CD4-positive, alpha-beta T cell (primary cell): ENCODE data around the gene TMA7. TPM values are rescaled to one million over a fixed set of nuclear protein-coding genes. Genes with fewer than 3 reads are reported as not detected.

Experiments used
- ATAC-seq: fragments of 200-7000 bp; cut with Tn5 transposase; one replicate; pipeline ENCODE4 v1.10.0; 2022; ENCODE audit warnings: mild to moderate bottlenecking; ENCODE audit not compliant: poor library complexity
- CTCF ChIA-PET: fragments of 350-600 bp; sonication (Branson Sonifier 250); formaldehyde crosslinking; loops from one replicate; lab custom pipeline; 2021; ENCODE audit warnings: antibody characterized with exemption, inconsistent platforms; lab: Charles Lee
- POLR2A ChIA-PET: fragments of 350-600 bp; sonication (Branson Sonifier 250); formaldehyde crosslinking; loops from one replicate; lab custom pipeline; 2021; ENCODE audit warnings: antibody characterized with exemption, inconsistent platforms; lab: Charles Lee
- DNase-seq, 14 experiments: peaks; one replicate each; pipeline ENCODE4 v3.0.0-alpha.2; 2013 to 2020; ENCODE audit warnings: mixed read lengths in 2 of 14
- H3K27ac ChIP-seq, 2 donors: one replicate each; pipeline versions ENCODE4 v1.5.1 to v1.7.0; 2013; ENCODE audit warnings: low read length in 2 of 2, low read depth in 1 of 2, mild to moderate bottlenecking in 1 of 2
- H3K27me3 ChIP-seq, 2 experiments: 1 replicate in 1 of 2; 2 replicates in 1 of 2; pipeline versions ENCODE4 v1.6.1 to v1.7.0; 2013; ENCODE audit warnings: low read length in 2 of 2, control low read depth in 1 of 2, mild to moderate bottlenecking in 1 of 2, moderate library complexity in 1 of 2; ENCODE audit not compliant: insufficient read depth in 2 of 2, control insufficient read depth in 1 of 2
- H3K36me3 ChIP-seq: one replicate; pipeline ENCODE4 v1.6.1; 2013; ENCODE audit warnings: low read length, control low read depth; ENCODE audit not compliant: insufficient read depth
- H3K4me1 ChIP-seq: one replicate; pipeline ENCODE4 v1.6.1; 2013; ENCODE audit warnings: low read length, control low read depth; ENCODE audit not compliant: insufficient read depth
- H3K4me3 ChIP-seq: one replicate; pipeline ENCODE4 v1.5.1; 2013; ENCODE audit warnings: mild to moderate bottlenecking, low read length, moderate library complexity
- H3K9me3 ChIP-seq, 2 experiments: 1 replicate in 1 of 2; 2 replicates in 1 of 2; pipeline versions ENCODE4 v1.6.1 to v1.7.0; 2013; ENCODE audit warnings: low read length in 2 of 2, mild to moderate bottlenecking in 2 of 2, control low read depth in 1 of 2, moderate library complexity in 1 of 2; ENCODE audit not compliant: control insufficient read depth in 1 of 2, insufficient read depth in 1 of 2
- H3K27ac Mint-ChIP-seq: one replicate; pipeline ENCODE4 v1.8.0; 2020; ENCODE audit warnings: mixed read lengths
- H3K27me3 Mint-ChIP-seq: one replicate; pipeline ENCODE4 v1.8.0; 2021; ENCODE audit warnings: mixed read lengths
- H3K36me3 Mint-ChIP-seq: one replicate; pipeline ENCODE4 v1.8.0; 2021; ENCODE audit warnings: low read depth, mixed read lengths
- H3K4me1 Mint-ChIP-seq: one replicate; pipeline ENCODE4 v1.8.0; 2021; ENCODE audit warnings: low read depth, mixed read lengths
- H3K4me3 Mint-ChIP-seq: one replicate; pipeline ENCODE4 v1.8.0; 2020; ENCODE audit warnings: mild to moderate bottlenecking, mixed read lengths
- H3K9me3 Mint-ChIP-seq: one replicate; pipeline ENCODE4 v1.8.0; 2020; ENCODE audit warnings: mixed read lengths
- CTCF ChIP-seq: fragments of 200-600 bp; IDR thresholded peaks from one replicate; pipeline ENCODE4 v1.8.0; 2022; ENCODE audit warnings: antibody characterized with exemption, mild to moderate bottlenecking
- intact Hi-C, 2 experiments: fragments of 100-400 bp; cut with DNase I in 1 of 2; cut with micrococcal nuclease in 1 of 2; formaldehyde crosslinking; loops; one replicate each; pipeline versions ENCODE4 v1.15.1 to v1.9.0; 2023 to 2025; cut with DNase I, micrococcal nuclease
- total RNA-seq, 174 experiments: library from RNA in 2 of 174; stranded (reverse) in 2 of 174; gene quantifications; one replicate each; pipeline ENCODE4 v1.2.3 and lab custom pipeline; 2021 to 2026

TMA7 gene
- total RNA-seq, 2 experiments from 2014 or later, result 289 to 297 TPM

GRCh38 chr3:48410205-48411040, 29.6 kb upstream of the TMA7 start:
- Histone ChIP-seq H3K36me3 (no peaks in the 10 kb centered on the region), H3K4me1 (no peaks in the 10 kb centered on the region), H3K9me3 (no peaks in the 10 kb centered on the region), H3K27me3 (no peaks in the 10 kb centered on the region), H3K27ac (no peak overlapping the region), H3K4me3 (no peak overlapping the region)
- no peak overlapping the region for H3K27ac Mint-ChIP-seq
- H3K4me1 Mint-ChIP-seq, result no peaks in the 10 kb centered on the region
- ChIA-PET CTCF (no interaction called here), POLR2A (no interaction called here)
- intact Hi-C loops, result no loop called here
- H3K36me3 Mint-ChIP-seq, result no peaks in the 10 kb centered on the region
- H3K4me3 Mint-ChIP-seq, result no peak overlapping the region
- H3K9me3 Mint-ChIP-seq, result no peaks in the 10 kb centered on the region
- DNase-seq, result peak in 2 of 14 experiments; percentile 1 to 20
- H3K27me3 Mint-ChIP-seq, result no peaks in the 10 kb centered on the region
- ATAC-seq, result no peak
- no peak for TF ChIP-seq CTCF

- Histone ChIP-seq H3K27ac (no peak overlapping the region), H3K4me1 (no peaks in the 10 kb centered on the region), H3K27me3 (no peaks in the 10 kb centered on the region), H3K4me3 (no peak overlapping the region), H3K9me3 (no peaks in the 10 kb centered on the region), H3K36me3 (no peaks in the 10 kb centered on the region)
- DNase-seq, result peak in 1 of 14 experiments; percentile 3
- H3K9me3 Mint-ChIP-seq, result no peaks in the 10 kb centered on the region
- ChIA-PET POLR2A (no interaction called here), CTCF (no interaction called here)
- H3K27me3 Mint-ChIP-seq, result no peaks in the 10 kb centered on the region
- TF ChIP-seq CTCF, result no peak
- intact Hi-C loops, result no loop called here
- no peaks in the 10 kb centered on the region for H3K36me3 Mint-ChIP-seq
- H3K4me1 Mint-ChIP-seq, result no peaks in the 10 kb centered on the region
- no peak for ATAC-seq
- H3K27ac Mint-ChIP-seq, result no peak overlapping the region
- H3K4me3 Mint-ChIP-seq, result no peak overlapping the region
Observed at GRCh38 chr3:48411041-48411588, 28.9 kb upstream of the TMA7 start.

GRCh38 chr3:48411606-48412374, 28.3 kb upstream of the TMA7 start:
- intact Hi-C loops, result no loop called here
- DNase-seq (peak in 1 of 14 experiments; percentile 2), ATAC-seq (no peak)
- Histone ChIP-seq H3K36me3 (no peaks in the 10 kb centered on the region), H3K4me3 (no peak overlapping the region), H3K4me1 (no peaks in the 10 kb centered on the region), H3K9me3 (no peaks in the 10 kb centered on the region), H3K27ac (no peak overlapping the region), H3K27me3 (no peaks in the 10 kb centered on the region)
- CTCF ChIA-PET, result no interaction called here
- Mint-ChIP-seq H3K27ac (no peak overlapping the region), H3K4me3 (no peak overlapping the region), H3K27me3 (no peaks in the 10 kb centered on the region), H3K9me3 (no peaks in the 10 kb centered on the region), H3K4me1 (no peaks in the 10 kb centered on the region), H3K36me3 (no peaks in the 10 kb centered on the region)
- POLR2A ChIA-PET, result no interaction called here
- TF ChIP-seq CTCF, result no peak
